HepG2 (cell line): ENCODE results near the gene GDF9. TPM values are rescaled to one million over a fixed set of nuclear protein-coding genes. Genes with fewer than 3 reads are reported as not detected.

Experiments used
- CHCHD3 ChIP-seq: sonication (generic); formaldehyde crosslinking; IDR thresholded peaks from 2 replicates; pipeline ENCODE4 v1.8.0; 2022; ENCODE audit warnings: mild to moderate bottlenecking, missing genetic modification reagents, moderate library complexity
- FOSL1 ChIP-seq: sonication (generic); formaldehyde crosslinking; IDR thresholded peaks from 2 replicates; pipeline ENCODE4 v1.9.0; 2021; ENCODE audit warnings: missing genetic modification reagents, borderline replicate concordance
- HIVEP1 ChIP-seq: sonication (generic); formaldehyde crosslinking; IDR thresholded peaks from 2 replicates; pipeline ENCODE4 v1.4.0; 2020; ENCODE audit warnings: mild to moderate bottlenecking, missing genetic modification reagents
- HOXD1 ChIP-seq: sonication (generic); formaldehyde crosslinking; IDR thresholded peaks from 2 replicates; pipeline ENCODE4 v1.5.0; 2020; ENCODE audit warnings: missing genetic modification reagents
- JUND ChIP-seq: sonication (generic); formaldehyde crosslinking; IDR thresholded peaks from 2 replicates; pipeline ENCODE4 v1.8.0; 2022; ENCODE audit warnings: mild to moderate bottlenecking, missing genetic modification reagents
- PAX8 ChIP-seq: sonication (generic); formaldehyde crosslinking; IDR thresholded peaks from 2 replicates; pipeline ENCODE4 v1.8.0; 2022; ENCODE audit warnings: mild to moderate bottlenecking, missing genetic modification reagents, borderline replicate concordance
- RAD21 ChIP-seq: fragments of 450-650 bp; formaldehyde crosslinking; IDR thresholded peaks from 2 replicates; pipeline ENCODE4 v1.5.0; 2020; ENCODE audit warnings: mild to moderate bottlenecking
- RFXAP ChIP-seq: sonication (generic); formaldehyde crosslinking; IDR thresholded peaks from 2 replicates; pipeline ENCODE4 v1.4.0; 2020; ENCODE audit warnings: missing genetic modification reagents, borderline replicate concordance
- SALL2 ChIP-seq: sonication (generic); formaldehyde crosslinking; IDR thresholded peaks from 2 replicates; pipeline ENCODE4 v1.8.1; 2023; ENCODE audit warnings: mild to moderate bottlenecking, missing genetic modification reagents, inconsistent platforms
- SOX13 ChIP-seq, 3 experiments: fragments of 450-650 bp in 1 of 3; sonication (generic) in 1 of 3; formaldehyde crosslinking in 1 of 3; IDR thresholded peaks in 2 of 3; conservative IDR thresholded peaks in 1 of 3; 2 replicates each; pipeline versions ENCODE4 v1.5.0 to v1.6.1; 2016 to 2020; ENCODE audit warnings: antibody characterized with exemption in 1 of 3, mild to moderate bottlenecking in 1 of 3, missing compliant biosample characterization in 1 of 3, missing genetic modification reagents in 1 of 3, moderate library complexity in 1 of 3
- TBX3 ChIP-seq: fragments of 450-650 bp; IDR thresholded peaks from 2 replicates; pipeline ENCODE4 v1.6.1; 2017; ENCODE audit warnings: antibody characterized with exemption, mild to moderate bottlenecking, inconsistent platforms, borderline replicate concordance
- THAP11 ChIP-seq: IDR thresholded peaks from 2 replicates; pipeline ENCODE4 v1.6.1; 2016; ENCODE audit warnings: missing biosample characterization, missing genetic modification reagents
- TRIM24 ChIP-seq: sonication (generic); formaldehyde crosslinking; IDR thresholded peaks from 2 replicates; pipeline ENCODE4 v1.8.0; 2022; ENCODE audit warnings: mild to moderate bottlenecking, missing genetic modification reagents
- ZNF180 ChIP-seq: sonication (generic); formaldehyde crosslinking; IDR thresholded peaks from 2 replicates; pipeline ENCODE4 v1.4.0; 2020; ENCODE audit warnings: low read depth, missing genetic modification reagents, borderline replicate concordance
- ZNF557 ChIP-seq: sonication (generic); formaldehyde crosslinking; IDR thresholded peaks from 2 replicates; pipeline ENCODE4 v1.4.0; 2020; ENCODE audit warnings: missing genetic modification reagents
- polyA plus RNA-seq, 8 experiments: library from polyadenylated mRNA; depleted of rRNA in 3 of 8; stranded (reverse) in 7 of 8; unstranded in 1 of 8; fragments of >200 nt; fragmentation: Illumina TruSeq in 4 of 8; extraction: Trizol in 4 of 8; gene quantifications; 2 replicates each; pipeline versions ENCODE4 v1.2.1 to v1.2.3, GENCODE V29; 2011 to 2016; ENCODE audit warnings: low read depth in 4 of 8, missing spikeins in 1 of 8, mixed read lengths in 1 of 8; ENCODE audit not compliant: insufficient read depth in 1 of 8
- total RNA-seq, 5 experiments: library from RNA; depleted of rRNA; stranded (reverse); fragments of >200 nt; fragmentation: Illumina TruSeq; extraction: Trizol; gene quantifications; 2 replicates each; pipeline ENCODE4 v1.2.3, GENCODE V29; 2016; ENCODE audit warnings: low read depth in 1 of 5
- TF ChIP-seq, protein P1 (sequence below): sonication (generic); formaldehyde crosslinking; IDR thresholded peaks from one replicate; pipeline ENCODE4 v1.5.1; 2020; ENCODE audit warnings: mild to moderate bottlenecking, missing genetic modification reagents; ENCODE audit errors: not compliant biosample characterization
- TF ChIP-seq, protein P2 (sequence below): sonication (generic); formaldehyde crosslinking; IDR thresholded peaks from 2 replicates; pipeline ENCODE4 v1.8.1; 2023; ENCODE audit warnings: missing genetic modification reagents, inconsistent platforms, borderline replicate concordance
- TF ChIP-seq, protein P3 (sequence below): sonication (generic); formaldehyde crosslinking; IDR thresholded peaks from 2 replicates; pipeline ENCODE4 v1.5.1; 2020; ENCODE audit warnings: missing genetic modification reagents, mild to moderate bottlenecking, borderline replicate concordance
- TF ChIP-seq, protein P4 (sequence below): sonication (generic); formaldehyde crosslinking; IDR thresholded peaks from 2 replicates; pipeline ENCODE4 v1.8.1; 2023; ENCODE audit warnings: mild to moderate bottlenecking, inconsistent platforms, moderate library complexity, missing genetic modification reagents, borderline replicate concordance

GDF9 gene
- total and polyA plus RNA-seq, 2 of the 13 experiments (the other 11 are each of a cell fraction or from before 2014, with no cell fraction given), result 0.33 to 0.38 TPM

DNA sequence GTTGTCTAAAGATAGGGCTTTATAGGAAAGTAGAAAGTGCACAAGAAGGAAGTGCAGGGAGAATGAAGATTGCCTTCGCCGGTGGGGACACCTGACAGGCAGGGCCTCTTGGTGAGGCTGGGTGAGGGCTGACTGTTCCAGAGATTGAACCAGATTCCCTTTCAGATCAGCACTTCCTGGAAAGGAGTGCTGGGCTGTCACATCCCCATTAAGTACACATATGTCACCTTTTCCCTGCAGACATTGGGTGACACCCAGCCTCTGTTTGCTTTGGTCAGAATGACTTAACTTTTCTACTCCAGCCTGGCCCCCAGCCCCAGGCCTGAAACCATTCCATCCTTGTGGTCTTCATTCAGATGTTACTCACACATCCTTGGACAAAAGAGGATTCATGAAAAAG lies 28.4 kb downstream of the GDF9 start (continued):
- TF ChIP-seq, protein P1, sequence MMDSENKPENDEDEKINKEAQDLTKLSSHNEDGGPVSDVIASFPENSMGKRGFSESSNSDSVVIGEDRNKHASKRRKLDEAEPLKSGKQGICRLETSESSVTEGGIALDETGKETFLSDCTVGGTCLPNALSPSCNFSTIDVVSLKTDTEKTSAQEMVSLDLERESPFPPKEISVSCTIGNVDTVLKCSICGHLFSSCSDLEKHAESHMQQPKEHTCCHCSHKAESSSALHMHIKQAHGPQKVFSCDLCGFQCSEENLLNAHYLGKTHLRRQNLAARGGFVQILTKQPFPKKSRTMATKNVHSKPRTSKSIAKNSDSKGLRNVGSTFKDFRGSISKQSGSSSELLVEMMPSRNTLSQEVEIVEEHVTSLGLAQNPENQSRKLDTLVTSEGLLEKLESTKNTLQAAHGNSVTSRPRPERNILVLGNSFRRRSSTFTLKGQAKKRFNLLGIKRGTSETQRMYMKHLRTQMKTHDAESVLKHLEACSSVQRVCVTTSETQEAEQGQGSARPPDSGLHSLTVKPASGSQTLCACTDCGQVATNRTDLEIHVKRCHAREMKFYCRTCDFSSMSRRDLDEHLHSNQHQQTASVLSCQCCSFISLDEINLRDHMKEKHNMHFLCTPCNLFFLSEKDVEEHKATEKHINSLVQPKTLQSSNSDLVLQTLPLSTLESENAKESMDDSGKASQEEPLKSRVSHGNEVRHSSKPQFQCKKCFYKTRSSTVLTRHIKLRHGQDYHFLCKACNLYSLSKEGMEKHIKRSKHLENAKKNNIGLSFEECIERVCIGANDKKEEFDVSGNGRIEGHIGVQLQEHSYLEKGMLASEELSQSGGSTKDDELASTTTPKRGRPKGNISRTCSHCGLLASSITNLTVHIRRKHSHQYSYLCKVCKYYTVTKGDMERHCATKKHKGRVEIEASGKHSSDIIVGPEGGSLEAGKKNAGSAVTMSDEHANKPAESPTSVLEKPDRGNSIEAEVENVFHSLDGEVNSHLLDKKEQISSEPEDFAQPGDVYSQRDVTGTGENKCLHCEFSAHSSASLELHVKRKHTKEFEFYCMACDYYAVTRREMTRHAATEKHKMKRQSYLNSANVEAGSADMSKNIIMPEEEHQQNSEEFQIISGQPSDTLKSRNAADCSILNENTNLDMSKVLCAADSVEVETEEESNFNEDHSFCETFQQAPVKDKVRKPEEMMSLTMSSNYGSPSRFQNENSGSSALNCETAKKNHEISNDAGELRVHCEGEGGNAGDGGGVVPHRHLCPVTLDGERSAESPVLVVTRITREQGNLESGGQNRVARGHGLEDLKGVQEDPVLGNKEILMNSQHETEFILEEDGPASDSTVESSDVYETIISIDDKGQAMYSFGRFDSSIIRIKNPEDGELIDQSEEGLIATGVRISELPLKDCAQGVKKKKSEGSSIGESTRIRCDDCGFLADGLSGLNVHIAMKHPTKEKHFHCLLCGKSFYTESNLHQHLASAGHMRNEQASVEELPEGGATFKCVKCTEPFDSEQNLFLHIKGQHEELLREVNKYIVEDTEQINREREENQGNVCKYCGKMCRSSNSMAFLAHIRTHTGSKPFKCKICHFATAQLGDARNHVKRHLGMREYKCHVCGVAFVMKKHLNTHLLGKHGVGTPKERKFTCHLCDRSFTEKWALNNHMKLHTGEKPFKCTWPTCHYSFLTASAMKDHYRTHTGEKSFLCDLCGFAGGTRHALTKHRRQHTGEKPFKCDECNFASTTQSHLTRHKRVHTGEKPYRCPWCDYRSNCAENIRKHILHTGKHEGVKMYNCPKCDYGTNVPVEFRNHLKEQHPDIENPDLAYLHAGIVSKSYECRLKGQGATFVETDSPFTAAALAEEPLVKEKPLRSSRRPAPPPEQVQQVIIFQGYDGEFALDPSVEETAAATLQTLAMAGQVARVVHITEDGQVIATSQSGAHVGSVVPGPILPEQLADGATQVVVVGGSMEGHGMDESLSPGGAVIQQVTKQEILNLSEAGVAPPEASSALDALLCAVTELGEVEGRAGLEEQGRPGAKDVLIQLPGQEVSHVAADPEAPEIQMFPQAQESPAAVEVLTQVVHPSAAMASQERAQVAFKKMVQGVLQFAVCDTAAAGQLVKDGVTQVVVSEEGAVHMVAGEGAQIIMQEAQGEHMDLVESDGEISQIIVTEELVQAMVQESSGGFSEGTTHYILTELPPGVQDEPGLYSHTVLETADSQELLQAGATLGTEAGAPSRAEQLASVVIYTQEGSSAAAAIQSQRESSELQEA, result no peak
- TF ChIP-seq CHCHD3 (CRISPR knock-in tag) (no peak), THAP11 (peak; percentile 44; the same call in 1 of the 2 replicates), ZNF180 (CRISPR knock-in tag) (no peak), PAX8 (no peak), HOXD1 (CRISPR knock-in tag) (no peak), TBX3 (peak; percentile 53; the same call in 1 of the 2 replicates), HIVEP1 (CRISPR knock-in tag) (peak; percentile 49), TRIM24 (CRISPR knock-in tag) (no peak), FOSL1 (CRISPR knock-in tag) (no peak), SALL2 (CRISPR knock-in tag) (no peak), SOX13 (IDR thresholded peaks at IDR 0.05) (peak; percentile 11; the same call in 1 of the 2 replicates), SOX13 (CRISPR knock-in tag; conservative IDR thresholded peaks at IDR 0.05 in 1 of 2, IDR thresholded peaks at IDR 0.05 in 1 of 2) (peak in 1 of 2 experiments; percentile 74; a peak in 1 of 4 replicates), ZNF557 (peak; percentile 61; the same call in 1 of the 2 replicates), RFXAP (CRISPR knock-in tag) (no peak), RAD21 (CRISPR knock-in tag) (no peak), JUND (CRISPR knock-in tag) (no peak)
- TF ChIP-seq, protein P2, sequence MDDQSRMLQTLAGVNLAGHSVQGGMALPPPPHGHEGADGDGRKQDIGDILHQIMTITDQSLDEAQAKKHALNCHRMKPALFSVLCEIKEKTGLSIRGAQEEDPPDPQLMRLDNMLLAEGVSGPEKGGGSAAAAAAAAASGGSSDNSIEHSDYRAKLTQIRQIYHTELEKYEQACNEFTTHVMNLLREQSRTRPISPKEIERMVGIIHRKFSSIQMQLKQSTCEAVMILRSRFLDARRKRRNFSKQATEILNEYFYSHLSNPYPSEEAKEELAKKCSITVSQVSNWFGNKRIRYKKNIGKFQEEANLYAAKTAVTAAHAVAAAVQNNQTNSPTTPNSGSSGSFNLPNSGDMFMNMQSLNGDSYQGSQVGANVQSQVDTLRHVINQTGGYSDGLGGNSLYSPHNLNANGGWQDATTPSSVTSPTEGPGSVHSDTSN (CRISPR knock-in tag), result no peak; the same call in 1 of the 2 replicates
- TF ChIP-seq, protein P3, sequence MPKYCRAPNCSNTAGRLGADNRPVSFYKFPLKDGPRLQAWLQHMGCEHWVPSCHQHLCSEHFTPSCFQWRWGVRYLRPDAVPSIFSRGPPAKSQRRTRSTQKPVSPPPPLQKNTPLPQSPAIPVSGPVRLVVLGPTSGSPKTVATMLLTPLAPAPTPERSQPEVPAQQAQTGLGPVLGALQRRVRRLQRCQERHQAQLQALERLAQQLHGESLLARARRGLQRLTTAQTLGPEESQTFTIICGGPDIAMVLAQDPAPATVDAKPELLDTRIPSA (CRISPR knock-in tag), result no peak
- TF ChIP-seq, protein P4, sequence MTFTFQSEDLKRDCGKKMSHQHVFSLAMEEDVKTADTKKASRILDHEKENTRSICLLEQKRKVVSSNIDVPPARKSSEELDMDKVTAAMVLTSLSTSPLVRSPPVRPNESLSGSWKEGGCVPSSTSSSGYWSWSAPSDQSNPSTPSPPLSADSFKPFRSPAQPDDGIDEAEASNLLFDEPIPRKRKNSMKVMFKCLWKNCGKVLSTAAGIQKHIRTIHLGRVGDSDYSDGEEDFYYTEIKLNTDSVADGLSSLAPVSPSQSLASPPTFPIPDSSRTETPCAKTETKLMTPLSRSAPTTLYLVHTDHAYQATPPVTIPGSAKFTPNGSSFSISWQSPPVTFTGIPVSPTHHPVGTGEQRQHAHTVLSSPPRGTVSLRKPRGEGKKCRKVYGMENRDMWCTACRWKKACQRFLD (CRISPR knock-in tag), result no peak
